Neural cell (in vitro differentiated cells): ENCODE data around the gene ALDH1A3.

Experiments used
- CTCF ChIP-seq: fragments of 450-650 bp; IDR thresholded peaks from 2 replicates; pipeline ENCODE4 v1.5.1; 2014; ENCODE audit warnings: antibody characterized with exemption, mild to moderate bottlenecking, moderate library complexity; ENCODE audit not compliant: poor library complexity, severe bottlenecking
- POLR2AphosphoS5 ChIP-seq: IDR thresholded peaks from 2 replicates; pipeline ENCODE4 v1.6.1; 2012

DNA sequence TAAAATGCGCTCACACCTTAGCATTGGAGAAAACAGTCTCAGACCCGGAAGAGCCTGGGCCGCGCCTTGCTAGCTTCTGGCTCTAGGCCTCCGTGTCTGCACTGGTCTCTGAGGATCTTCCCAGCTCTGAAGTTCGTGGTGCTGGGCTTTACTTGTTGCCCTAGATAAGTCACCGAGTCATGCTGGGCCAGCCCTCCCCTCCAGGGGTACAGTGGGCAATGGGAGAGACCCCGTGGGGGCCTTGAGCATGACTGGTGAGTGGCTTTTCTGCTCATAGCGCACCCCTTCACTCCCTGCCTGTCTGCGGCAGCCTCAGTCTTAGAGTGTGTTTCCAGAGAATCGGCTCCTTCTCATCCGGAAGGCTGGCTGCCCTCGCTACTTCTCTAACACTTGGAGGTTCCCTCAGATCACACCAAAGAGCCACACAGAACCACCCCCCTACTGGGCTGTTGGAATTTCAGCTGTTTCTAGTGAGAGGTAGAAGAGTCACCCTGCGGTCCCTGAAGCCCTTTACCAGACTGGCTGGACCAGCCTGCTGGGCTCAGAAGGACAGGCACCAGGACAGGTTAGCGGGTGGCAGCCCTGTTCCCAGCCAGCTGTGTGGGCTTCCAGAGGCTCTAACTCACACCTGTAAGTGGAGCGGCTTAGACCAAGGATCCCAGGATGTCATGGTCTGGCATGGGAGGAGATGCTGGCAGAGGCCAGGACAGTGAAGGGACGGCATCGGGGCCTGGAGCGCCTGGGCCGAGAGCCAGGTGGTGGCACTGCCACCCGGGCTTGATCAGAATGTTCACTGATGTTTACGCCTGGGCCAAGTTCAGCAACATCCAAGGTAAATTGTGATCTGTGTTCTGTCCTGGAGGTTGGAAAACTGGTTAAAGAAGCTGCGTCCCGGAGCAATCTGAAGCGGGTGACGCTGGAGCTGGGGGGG is 17.9 kb downstream of the ALDH1A3 start:
- no peak for TF ChIP-seq CTCF
- TF ChIP-seq POLR2AphosphoS5: no peak
